K562 (cell line): ENCODE results near the gene FKRP. TPM values are rescaled to one million over a fixed set of nuclear protein-coding genes. Genes with fewer than 3 reads are reported as not detected.

Source experiments
- CBFB ChIP-seq: sonication (generic); formaldehyde crosslinking; IDR thresholded peaks from 2 replicates; pipeline ENCODE4 v1.4.0; 2020; ENCODE audit warnings: mild to moderate bottlenecking, missing genetic modification reagents
- ELF2 ChIP-seq: fragments of 250-450 bp; sonication (Bioruptor Pico); IDR thresholded peaks from 2 replicates; pipeline ENCODE4 v1.5.0; 2021; ENCODE audit warnings: mild to moderate bottlenecking
- HDAC8 ChIP-seq: fragments of 450-650 bp; IDR thresholded peaks from 2 replicates; pipeline ENCODE4 v1.6.1; 2016; ENCODE audit warnings: mild to moderate bottlenecking, missing genetic modification characterization, moderate library complexity, missing compliant biosample characterization
- HNRNPLL ChIP-seq: fragments of 200-400 bp; formaldehyde crosslinking; IDR thresholded peaks from 2 replicates; pipeline ENCODE4 v1.6.1; 2017; ENCODE audit warnings: low read length, low read depth, mild to moderate bottlenecking; ENCODE audit not compliant: poor library complexity, severe bottlenecking
- KHSRP ChIP-seq: fragments of 450-650 bp; IDR thresholded peaks from 2 replicates; pipeline ENCODE4 v1.6.1; 2017
- LCOR ChIP-seq: sonication (generic); formaldehyde crosslinking; IDR thresholded peaks from 2 replicates; pipeline ENCODE4 v1.8.0; 2022; ENCODE audit warnings: mild to moderate bottlenecking, missing genetic modification reagents
- MEF2D ChIP-seq: conservative IDR thresholded peaks from 2 replicates; pipeline ENCODE4 v1.6.1; 2016; ENCODE audit warnings: low read depth, missing genetic modification characterization, missing compliant biosample characterization
- MEIS2 ChIP-seq: fragments of 450-650 bp; IDR thresholded peaks from 2 replicates; pipeline ENCODE4 v1.6.1; 2014; ENCODE audit warnings: mild to moderate bottlenecking; ENCODE audit not compliant: partially characterized antibody
- NELFE ChIP-seq: IDR thresholded peaks from 2 replicates; pipeline ENCODE4 v1.6.1; 2011; ENCODE audit warnings: mild to moderate bottlenecking; ENCODE audit not compliant: insufficient read depth, insufficient read length
- PKNOX1 ChIP-seq: fragments of 450-650 bp; IDR thresholded peaks from 2 replicates; pipeline ENCODE4 v1.6.1; 2016
- SAFB2 ChIP-seq: fragments of 200-400 bp; formaldehyde crosslinking; IDR thresholded peaks from 2 replicates; pipeline ENCODE4 v1.6.1; 2018; ENCODE audit warnings: borderline replicate concordance, low read length, low read depth, moderate library complexity; ENCODE audit not compliant: severe bottlenecking
- SMARCE1 ChIP-seq: fragments of 450-650 bp; IDR thresholded peaks from 2 replicates; pipeline ENCODE4 v1.7.1; 2016; ENCODE audit warnings: mild to moderate bottlenecking
- ZMIZ1 ChIP-seq, 2 experiments: fragments of 150-350 bp in 1 of 2; IDR thresholded peaks; 2 replicates each; pipeline ENCODE4 v1.6.1; 2012 to 2016; ENCODE audit warnings: low read depth in 2 of 2, low read length in 2 of 2, mild to moderate bottlenecking in 1 of 2, moderate library complexity in 1 of 2
- ZNF124 ChIP-seq: sonication (generic); formaldehyde crosslinking; IDR thresholded peaks from 2 replicates; pipeline ENCODE4 v1.8.1; 2022; ENCODE audit warnings: missing genetic modification reagents
- ZNF318 ChIP-seq, 2 experiments: fragments of 450-650 bp; IDR thresholded peaks; 2 replicates each; pipeline ENCODE4 v1.6.1; 2016; ENCODE audit warnings: mild to moderate bottlenecking in 2 of 2, borderline replicate concordance in 1 of 2, low read depth in 1 of 2, moderate library complexity in 1 of 2
- polyA plus RNA-seq, 8 experiments: library from polyadenylated mRNA; depleted of rRNA in 4 of 8; stranded (reverse) in 5 of 8; unstranded in 3 of 8; fragments of >200 nt; fragmentation: Nextera tagmentation in 2 of 8; fragmentation: Illumina TruSeq in 1 of 8; extraction: Ambion mirVana in 2 of 8; extraction: Trizol in 1 of 8; gene quantifications; 2 replicates each; pipeline versions ENCODE4 v1.2.1 to v1.2.3, GENCODE V29; 2011 to 2014; ENCODE audit warnings: inconsistent platforms in 1 of 8, missing spikeins in 1 of 8
- total RNA-seq, 7 experiments: library from RNA; depleted of rRNA in 6 of 7; stranded (reverse); fragments of >200 nt in 6 of 7; fragmentation: Illumina TruSeq in 2 of 7; extraction: Trizol in 2 of 7; gene quantifications; 2 replicates each; pipeline versions ENCODE4 v1.2.1 to v1.2.3, GENCODE V29; 2011 to 2021; ENCODE audit warnings: low replicate concordance in 1 of 7

FKRP gene
- total and polyA plus RNA-seq, 9 of the 15 experiments (the other 6 are each of a cell fraction or from before 2014, with no cell fraction given): 0.68 to 16.1 (median 6.5) TPM

GRCh38 chr19:46731007-46731501, 14.8 kb upstream of the FKRP start (continued):
- TF ChIP-seq ZNF318 (IDR thresholded peaks at IDR 0.05; ENCODE audit: borderline replicate concordance in 1 of 2, low read depth in 1 of 2) (peak in 1 of 2 experiments; percentile 39; a peak in 1 of 4 replicates), LCOR (CRISPR knock-in tag) (peak; percentile 38; the same call in 1 of the 2 replicates), NELFE (no peak), HDAC8 (tag) (no peak), ELF2 (CRISPR knock-in tag) (no peak), PKNOX1 (0 out of 2 replicates have a peak, but pooled peaks have one; percentile 15), HNRNPLL (no peak), MEIS2 (peak; percentile 44), ZMIZ1 (IDR thresholded peaks at IDR 0.05; ENCODE audit: low read depth in 2 of 2, low read length in 2 of 2) (no peak), SMARCE1 (0 out of 2 replicates have a peak, but pooled peaks have one; percentile 14), MEF2D (tag) (no peak), KHSRP (no peak), ZNF124 (CRISPR knock-in tag) (no peak), CBFB (no peak), SAFB2 (no peak)
